SKM-1 treated with dmso at 0.1 percent for 144 hours (cell line): Measurements from ENCODE around the gene NF1.
A peak's percentile ranks its signal among the peaks of the same experiment; 100 is the strongest.
"Not testable (repeated sequence)": the region's sequence is repeated elsewhere in the genome, so short reads cannot be mapped to it uniquely, and the experiment has no call there.

Source experiments
- DNase-seq: peaks from one replicate; lab custom pipeline; 2025; ENCODE audit not compliant: unreplicated experiment; lab: John Stamatoyannopoulos, UW

Gene NF1

GRCh38 chr17:31251105-31251969 lies 156.6 kb downstream of the NF1 start:
- DNase-seq, result no peak

- no peak for DNase-seq
Observed at GRCh38 chr17:31251970-31252328, 157.2 kb downstream of the NF1 start.

- no peak for DNase-seq
Observed at GRCh38 chr17:31252741-31253140, 158.0 kb downstream of the NF1 start.

GRCh38 chr17:31254654-31255053 lies 159.9 kb downstream of the NF1 start:
- no peak for DNase-seq

GRCh38 chr17:31256936-31257335 lies 162.2 kb downstream of the NF1 start:
- DNase-seq, result no peak

GRCh38 chr17:31260151-31260550 lies 165.4 kb downstream of the NF1 start:
- DNase-seq, result no peak

GRCh38 chr17:31261601-31262000 lies 166.8 kb downstream of the NF1 start:
- no peak for DNase-seq

- not testable (repeated sequence) for DNase-seq
Observed at GRCh38 chr17:31262923-31263322, 168.1 kb downstream of the NF1 start.

GRCh38 chr17:31266042-31266441 lies 171.3 kb downstream of the NF1 start:
- DNase-seq, result no peak

GRCh38 chr17:31269036-31269577 lies 174.3 kb downstream of the NF1 start:
- DNase-seq, result no peak

GRCh38 chr17:31269578-31269983 lies 174.8 kb downstream of the NF1 start:
- no peak for DNase-seq

GRCh38 chr17:31272236-31272635 lies 177.5 kb downstream of the NF1 start:
- DNase-seq, result no peak

GRCh38 chr17:31272803-31273202 lies 178.0 kb downstream of the NF1 start:
- no peak for DNase-seq

GRCh38 chr17:31273516-31273915 lies 178.7 kb downstream of the NF1 start:
- DNase-seq, result no peak

- DNase-seq, result peak; percentile 81
Observed at GRCh38 chr17:31274252-31274651, 179.5 kb downstream of the NF1 start.

GRCh38 chr17:31275116-31275515 lies 180.3 kb downstream of the NF1 start:
- no peak for DNase-seq

GRCh38 chr17:31279401-31279800 lies 184.6 kb downstream of the NF1 start:
- no peak for DNase-seq

- no peak for DNase-seq
Observed at GRCh38 chr17:31281061-31281460, 186.3 kb downstream of the NF1 start.

- DNase-seq, result no peak
Observed at GRCh38 chr17:31283841-31284240, 189.1 kb downstream of the NF1 start.

GRCh38 chr17:31286587-31286986 lies 191.8 kb downstream of the NF1 start:
- no peak for DNase-seq

GRCh38 chr17:31287932-31288331 lies 193.2 kb downstream of the NF1 start:
- DNase-seq, result not testable (repeated sequence)

- DNase-seq, result no peak
Observed at GRCh38 chr17:31289790-31290189, 195.0 kb downstream of the NF1 start.

- no peak for DNase-seq
Observed at GRCh38 chr17:31291820-31292219, 197.0 kb downstream of the NF1 start.
